Measurements from ENCODE around the gene VWF. TPM values are rescaled to one million over a fixed set of nuclear protein-coding genes. Genes with fewer than 3 reads are reported as not detected.

VWF gene
- total and polyA plus RNA-seq, 7 donors = 0.60 to 98.0 (median 42.2) TPM

DNA sequence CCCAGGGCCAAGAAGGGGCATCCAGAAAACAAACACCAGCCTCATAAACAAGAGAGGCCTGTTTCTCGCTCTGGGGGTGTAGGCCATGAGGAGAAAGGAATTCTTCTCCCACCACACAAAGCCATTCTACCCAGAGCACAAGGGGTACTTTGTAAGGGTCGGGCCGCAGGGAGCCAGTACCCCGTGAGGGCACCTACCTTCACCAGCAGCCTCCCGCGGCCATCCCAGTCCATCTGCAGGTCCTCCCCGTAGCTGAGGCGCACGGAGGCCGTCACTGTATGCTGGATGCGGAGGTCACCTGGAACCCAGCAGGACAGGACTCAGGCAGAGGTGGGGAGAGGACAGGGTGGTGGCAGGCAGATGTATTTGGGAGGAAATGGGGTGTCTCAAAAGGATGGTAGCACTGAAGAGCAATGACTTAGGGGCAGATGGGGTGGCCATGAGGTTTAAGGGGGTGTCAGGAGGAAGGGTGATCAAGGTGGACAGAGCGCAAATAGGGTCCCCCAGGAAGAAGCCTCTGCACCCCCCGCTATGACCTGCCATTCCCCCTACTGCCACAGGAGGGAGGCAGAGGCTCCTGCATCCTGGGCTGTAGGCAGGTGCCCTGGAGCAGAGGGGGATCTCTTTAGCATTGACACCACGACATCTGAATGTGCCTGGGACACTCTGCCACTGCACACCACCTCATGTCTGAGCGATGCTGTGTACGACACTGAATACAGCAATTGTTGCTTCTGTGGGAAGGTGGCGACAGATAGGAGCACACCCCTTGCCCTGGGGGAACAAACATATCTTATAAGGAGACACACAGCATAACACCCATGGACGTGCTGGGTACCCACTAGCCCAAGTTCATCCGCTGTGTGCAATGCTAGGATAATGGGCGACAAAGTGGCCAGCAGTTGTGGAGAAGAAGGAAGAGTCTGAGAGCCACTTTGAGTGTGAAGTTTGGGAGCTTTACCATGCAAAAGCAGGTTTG is 61.4 kb downstream of the VWF start:
- intact Hi-C loops (cut with DNase I) = loop anchor here (1.0 to 5.0 kb wide), 3 partner anchors 119 to 222 kb away; no protein-coding TSS in a partner anchor
- 56 to 70% methylated on average over 20 of the region's 20 CpGs for WGBS, 2 donors
- no peaks in the 10 kb centered on the region for H3K36me3 ChIP-seq
- no peaks in the 10 kb centered on the region for H3K9me3 ChIP-seq
- TF ChIP-seq, protein P1, sequence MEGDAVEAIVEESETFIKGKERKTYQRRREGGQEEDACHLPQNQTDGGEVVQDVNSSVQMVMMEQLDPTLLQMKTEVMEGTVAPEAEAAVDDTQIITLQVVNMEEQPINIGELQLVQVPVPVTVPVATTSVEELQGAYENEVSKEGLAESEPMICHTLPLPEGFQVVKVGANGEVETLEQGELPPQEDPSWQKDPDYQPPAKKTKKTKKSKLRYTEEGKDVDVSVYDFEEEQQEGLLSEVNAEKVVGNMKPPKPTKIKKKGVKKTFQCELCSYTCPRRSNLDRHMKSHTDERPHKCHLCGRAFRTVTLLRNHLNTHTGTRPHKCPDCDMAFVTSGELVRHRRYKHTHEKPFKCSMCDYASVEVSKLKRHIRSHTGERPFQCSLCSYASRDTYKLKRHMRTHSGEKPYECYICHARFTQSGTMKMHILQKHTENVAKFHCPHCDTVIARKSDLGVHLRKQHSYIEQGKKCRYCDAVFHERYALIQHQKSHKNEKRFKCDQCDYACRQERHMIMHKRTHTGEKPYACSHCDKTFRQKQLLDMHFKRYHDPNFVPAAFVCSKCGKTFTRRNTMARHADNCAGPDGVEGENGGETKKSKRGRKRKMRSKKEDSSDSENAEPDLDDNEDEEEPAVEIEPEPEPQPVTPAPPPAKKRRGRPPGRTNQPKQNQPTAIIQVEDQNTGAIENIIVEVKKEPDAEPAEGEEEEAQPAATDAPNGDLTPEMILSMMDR (IDR thresholded peaks at IDR 0.05) = peak; percentile 73 to 95 (median 90)
- no peak for TF ChIP-seq POLR2AphosphoS5 (IDR thresholded peaks at IDR 0.05)
- peaks cover 0 to 6% (median 2%) of the 10 kb centered on the region in 4 donors for H3K4me1 ChIP-seq
- no peak overlapping the region for H3K4me3 ChIP-seq
- peak; percentile 76 for DNase-seq
- H3K27me3 ChIP-seq = no peaks in the 10 kb centered on the region
- H3K27ac ChIP-seq = no peak overlapping the region

- Histone ChIP-seq H3K36me3 (no peaks in the 10 kb centered on the region), H3K9me3 (no peaks in the 10 kb centered on the region), H3K4me3 (no peak overlapping the region), H3K27ac (no peak overlapping the region), H3K27me3 (peaks cover 0 to 5% (median 0%) of the 10 kb centered on the region in 3 donors), H3K4me1 (peaks cover 0 to 6% (median 2%) of the 10 kb centered on the region in 4 donors)
- TF ChIP-seq EP300 (IDR thresholded peaks at IDR 0.05) (no peak), POLR2A (IDR thresholded peaks at IDR 0.05) (no peak), POLR2AphosphoS5 (IDR thresholded peaks at IDR 0.05) (no peak)
- TF ChIP-seq, protein P1 (IDR thresholded peaks at IDR 0.05) = no peak
- DNase-seq = no peak
- WGBS, 2 donors = 76 to 85% methylated on average over 3 of the region's 3 CpGs
- intact Hi-C loops (cut with DNase I) = loop anchor here (2.0 to 5.0 kb wide), 2 partner anchors 120 to 132 kb away; no protein-coding TSS in a partner anchor
These were observed 62.1 kb downstream of the VWF start for GRCh38 chr12:6062395-6062756.

- WGBS, 2 donors = 76 to 92% methylated on average over 3 of the region's 3 CpGs
- peak overlapping the region in 1 of 4 donors; percentile 8 for H3K27ac ChIP-seq
These were observed 62.8 kb downstream of the VWF start for GRCh38 chr12:6061660-6062059.

DNA sequence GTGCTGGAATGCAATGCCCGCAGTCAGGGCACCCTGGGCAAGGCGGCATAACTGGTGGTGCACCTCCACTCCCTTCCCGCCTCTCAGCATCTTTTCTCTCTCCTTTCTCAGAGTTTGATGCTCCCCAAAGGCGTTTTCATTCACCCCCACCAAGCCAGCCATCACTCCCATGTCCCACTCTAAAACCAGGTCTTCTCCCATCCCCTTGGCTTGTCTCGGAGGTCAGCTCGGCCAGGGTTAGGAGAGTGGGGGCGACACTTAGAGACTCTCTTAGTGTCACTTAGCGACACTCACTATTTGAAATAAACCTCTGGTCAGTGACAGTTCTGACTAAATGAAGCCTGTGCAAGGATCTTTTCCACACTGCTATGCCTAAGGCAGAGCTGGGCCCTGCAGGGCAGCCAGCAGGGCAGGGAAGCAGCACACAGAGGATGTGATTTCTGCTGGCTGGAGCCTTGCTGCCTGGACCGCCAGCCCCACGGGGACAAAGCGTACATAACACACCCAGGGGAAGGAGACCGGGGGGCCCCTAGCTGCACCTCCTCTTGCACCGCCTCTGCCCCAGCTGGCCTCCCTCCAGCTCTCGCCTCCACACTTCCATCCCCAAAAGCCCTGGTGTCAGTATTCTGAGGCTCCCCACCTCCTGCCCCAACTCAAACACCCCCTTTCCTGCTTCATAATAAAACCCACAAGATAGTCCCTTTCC is 64.5 kb downstream of the VWF start:
- intact Hi-C loops (cut with DNase I) = loop anchor here (5.0 kb wide), 1 partner anchor 122 kb away; no protein-coding TSS in a partner anchor
- H3K4me1 ChIP-seq = peaks cover 0 to 13% (median 8%) of the 10 kb centered on the region in 4 donors
- no peak for DNase-seq
- TF ChIP-seq POLR2A (IDR thresholded peaks at IDR 0.05) (no peak), POLR2AphosphoS5 (IDR thresholded peaks at IDR 0.05) (no peak), EP300 (IDR thresholded peaks at IDR 0.05) (no peak)
- TF ChIP-seq, protein P1 (IDR thresholded peaks at IDR 0.05) = no peak
- no peaks in the 10 kb centered on the region for H3K36me3 ChIP-seq
- H3K9me3 ChIP-seq = no peaks in the 10 kb centered on the region
- WGBS, 2 donors = 71 to 78% methylated on average over 14 of the region's 14 CpGs
- H3K27me3 ChIP-seq = peaks cover 0 to 20% (median 0%) of the 10 kb centered on the region in 3 donors
- H3K27ac ChIP-seq = no peak overlapping the region
- no peak overlapping the region for H3K4me3 ChIP-seq

More at GRCh38 chr12:6061660-6062059, 62.8 kb downstream of the VWF start:
- H3K9me3 ChIP-seq = no peaks in the 10 kb centered on the region
- H3K4me3 ChIP-seq = no peak overlapping the region
- intact Hi-C loops (cut with DNase I) = loop anchor here (2.0 to 5.0 kb wide), 2 partner anchors 121 to 133 kb away; no protein-coding TSS in a partner anchor
- TF ChIP-seq, protein P1 (IDR thresholded peaks at IDR 0.05) = no peak
- TF ChIP-seq POLR2AphosphoS5 (IDR thresholded peaks at IDR 0.05) (no peak), EP300 (IDR thresholded peaks at IDR 0.05) (no peak), POLR2A (IDR thresholded peaks at IDR 0.05) (no peak)
- no peak for DNase-seq
- no peaks in the 10 kb centered on the region for H3K36me3 ChIP-seq
- H3K4me1 ChIP-seq = peaks cover 0 to 10% (median 4%) of the 10 kb centered on the region in 4 donors
- H3K27me3 ChIP-seq = peaks cover 0 to 13% (median 0%) of the 10 kb centered on the region in 3 donors

Measured in sigmoid colon (tissue), 7 donors.